Liver (tissue), 2 donors: Measurements from ENCODE around the gene OTOA.
"Not testable (repeated sequence)": the region's sequence is repeated elsewhere in the genome, so short reads cannot be mapped to it uniquely, and the experiment has no call there.

Source experiments
- CTCF ChIP-seq: fragments of 150-350 bp; IDR thresholded peaks from 2 replicates; pipeline ENCODE4 v1.5.1; 2017; ENCODE audit warnings: improper control_type of control experiment, low read depth, low read length; ENCODE audit not compliant: missing input control
- MAX ChIP-seq: IDR thresholded peaks from 2 replicates; pipeline ENCODE4 v1.6.1; 2016; ENCODE audit warnings: antibody characterized with exemption
- REST ChIP-seq: IDR thresholded peaks from 2 replicates; pipeline ENCODE4 v1.6.1; 2016; ENCODE audit warnings: antibody characterized with exemption, mild to moderate bottlenecking
- YY1 ChIP-seq: IDR thresholded peaks from 2 replicates; pipeline ENCODE4 v1.6.1; 2016; ENCODE audit warnings: antibody characterized with exemption, mild to moderate bottlenecking
- ZBTB33 ChIP-seq: IDR thresholded peaks from 2 replicates; pipeline ENCODE4 v1.6.1; 2016; ENCODE audit warnings: antibody characterized with exemption
- donor health status: healthy.

GRCh38 chr16:21690967-21691366 lies 27.2 kb downstream of the OTOA start:
- not testable (repeated sequence) for TF ChIP-seq REST, CTCF, MAX, YY1, ZBTB33
